SU-DHL-6 (cell line): Measurements from ENCODE around the gene AMOTL1.

Experiments used
- H2AFZ ChIP-seq: fragments of 200-600 bp; sonication (generic); 2 replicates; pipeline ENCODE4 v1.6.1; 2014; ENCODE audit warnings: low read depth, mild to moderate bottlenecking, moderate library complexity, mixed read lengths, antibody characterized with exemption, low read length; ENCODE audit not compliant: severe bottlenecking
- H3F3A ChIP-seq: fragments of 200-600 bp; shearing (Covaris generic); 2 replicates; pipeline ENCODE4 v1.6.0; 2016; ENCODE audit warnings: antibody characterized with exemption, mild to moderate bottlenecking; ENCODE audit not compliant: insufficient read depth
- H3K27ac ChIP-seq: fragments of 200-600 bp; sonication (generic); 2 replicates; pipeline ENCODE4 v1.5.1; 2016; ENCODE audit warnings: low read depth, mild to moderate bottlenecking, low read length, moderate library complexity, mixed read lengths
- H3K27me3 ChIP-seq: fragments of 200-600 bp; sonication (generic), shearing (Covaris generic); 2 replicates; pipeline ENCODE4 v1.6.0; 2014; ENCODE audit warnings: mild to moderate bottlenecking, low read length
- H3K36me3 ChIP-seq: fragments of 200-600 bp; sonication (generic); 2 replicates; pipeline ENCODE4 v1.6.1; 2014; ENCODE audit warnings: mild to moderate bottlenecking, low read length, mixed read lengths
- H3K4me2 ChIP-seq: fragments of 300-600, 200-600 bp; shearing (Covaris generic), sonication (generic); 2 replicates; pipeline ENCODE4 v1.6.0; 2014; ENCODE audit warnings: low read length, low read depth, mild to moderate bottlenecking; ENCODE audit not compliant: poor library complexity, severe bottlenecking
- H3K4me3 ChIP-seq: fragments of 200-600 bp; sonication (generic); 2 replicates; pipeline ENCODE4 v1.5.1; 2014; ENCODE audit warnings: antibody characterized with exemption, low read length, mild to moderate bottlenecking, mixed read lengths; ENCODE audit not compliant: insufficient read depth, poor library complexity, severe bottlenecking
- H3K79me2 ChIP-seq: fragments of 200-600 bp; sonication (generic); 2 replicates; pipeline ENCODE4 v1.6.1; 2014; ENCODE audit warnings: mild to moderate bottlenecking, low read length, moderate library complexity; ENCODE audit not compliant: insufficient read depth
- H3K9ac ChIP-seq: fragments of 200-600 bp; sonication (generic); 2 replicates; pipeline ENCODE4 v1.7.0; 2014; ENCODE audit warnings: mild to moderate bottlenecking, low read length
- H3K9me2 ChIP-seq: fragments of 200-600 bp; sonication (generic); replicated peaks from 2 replicates; pipeline ENCODE4 v1.6.1; 2014; ENCODE audit warnings: low read length; ENCODE audit not compliant: insufficient read depth
- H3K9me3 ChIP-seq: fragments of 200-600 bp; sonication (generic); 2 replicates; pipeline ENCODE4 v1.6.1; 2014; ENCODE audit warnings: low read length, mixed read lengths; ENCODE audit not compliant: insufficient read depth
- H4K20me1 ChIP-seq: fragments of 200-600 bp; sonication (generic); 2 replicates; pipeline ENCODE4 v1.6.1; 2014; ENCODE audit warnings: low read depth, mild to moderate bottlenecking, antibody characterized with exemption, low read length, moderate library complexity, mixed read lengths
- CTCF ChIP-seq: fragments of 200-600 bp; sonication (generic); IDR thresholded peaks from one replicate; pipeline ENCODE4 v1.5.1; 2017; ENCODE audit warnings: antibody characterized with exemption, mild to moderate bottlenecking, low read length, moderate library complexity; ENCODE audit not compliant: insufficient read depth, poor library complexity, severe bottlenecking
- EZH2phosphoT487 ChIP-seq: fragments of 200-600 bp; sonication (generic), shearing (Covaris generic); conservative IDR thresholded peaks from 2 replicates; pipeline ENCODE4 v1.6.1; 2018; ENCODE audit warnings: mild to moderate bottlenecking, antibody characterized with exemption, low read length, moderate library complexity, mixed read lengths

AMOTL1 gene

GRCh38 chr11:94853836-94854235 is 85.7 kb downstream of the AMOTL1 start:
- no peaks in the 10 kb centered on the region for H3K9me2 ChIP-seq
- no peaks in the 10 kb centered on the region for H3K79me2 ChIP-seq
- no peak overlapping the region for H2AFZ ChIP-seq
- no peaks in the 10 kb centered on the region for H3K27me3 ChIP-seq
- no peak overlapping the region for H3K27ac ChIP-seq
- H3K9me3 ChIP-seq, result no peaks in the 10 kb centered on the region
- TF ChIP-seq EZH2phosphoT487, result no peak
- no peak for TF ChIP-seq CTCF
- H3K4me2 ChIP-seq, result no peak overlapping the region
- H3K36me3 ChIP-seq, result no peaks in the 10 kb centered on the region
- no peaks in the 10 kb centered on the region for H4K20me1 ChIP-seq
- H3K4me3 ChIP-seq, result no peak overlapping the region
- H3F3A ChIP-seq, result no peaks in the 10 kb centered on the region
- H3K9ac ChIP-seq, result no peak overlapping the region

GRCh38 chr11:94854770-94855633 is 86.8 kb downstream of the AMOTL1 start:
- no peak overlapping the region for H3K9ac ChIP-seq

GRCh38 chr11:94855666-94856065 is 87.5 kb downstream of the AMOTL1 start:
- Histone ChIP-seq H3K36me3 (no peaks in the 10 kb centered on the region), H3K9me2 (no peaks in the 10 kb centered on the region), H3K9ac (no peak overlapping the region), H3K4me2 (no peak overlapping the region), H3K27ac (no peak overlapping the region), H4K20me1 (no peaks in the 10 kb centered on the region), H3K9me3 (no peaks in the 10 kb centered on the region), H3K27me3 (no peaks in the 10 kb centered on the region), H3K79me2 (no peaks in the 10 kb centered on the region), H3F3A (no peaks in the 10 kb centered on the region), H2AFZ (no peak overlapping the region), H3K4me3 (no peak overlapping the region)
- TF ChIP-seq CTCF (no peak), EZH2phosphoT487 (no peak)

More at GRCh38 chr11:94854770-94855633, 86.8 kb downstream of the AMOTL1 start:
- no peaks in the 10 kb centered on the region for H3K9me3 ChIP-seq
- no peaks in the 10 kb centered on the region for H4K20me1 ChIP-seq
- H3K27me3 ChIP-seq, result no peaks in the 10 kb centered on the region
- no peak overlapping the region for H2AFZ ChIP-seq
- no peak overlapping the region for H3K27ac ChIP-seq
- no peaks in the 10 kb centered on the region for H3K79me2 ChIP-seq
- no peaks in the 10 kb centered on the region for H3F3A ChIP-seq
- TF ChIP-seq EZH2phosphoT487 (no peak), CTCF (no peak)
- no peak overlapping the region for H3K4me2 ChIP-seq
- no peaks in the 10 kb centered on the region for H3K9me2 ChIP-seq
- no peaks in the 10 kb centered on the region for H3K36me3 ChIP-seq
- no peak overlapping the region for H3K4me3 ChIP-seq
